NB4 (cell line): ENCODE results near the gene SYNDIG1.

Source experiments
- MAX ChIP-seq: IDR thresholded peaks from 2 replicates; pipeline ENCODE4 v1.6.1; 2011; ENCODE audit warnings: low read depth, low read length
- MYC ChIP-seq: IDR thresholded peaks from 2 replicates; pipeline ENCODE4 v1.6.1; 2011; ENCODE audit warnings: low read depth, low read length
- POLR2A ChIP-seq: IDR thresholded peaks from 2 replicates; pipeline ENCODE4 v1.6.1; 2011; ENCODE audit warnings: mild to moderate bottlenecking; ENCODE audit not compliant: insufficient read length; ENCODE audit errors: extremely low read depth
- TF ChIP-seq, protein P1 (sequence below): IDR thresholded peaks from one replicate; pipeline ENCODE4 v1.5.1; 2012; ENCODE audit warnings: low read depth, low read length

DNA sequence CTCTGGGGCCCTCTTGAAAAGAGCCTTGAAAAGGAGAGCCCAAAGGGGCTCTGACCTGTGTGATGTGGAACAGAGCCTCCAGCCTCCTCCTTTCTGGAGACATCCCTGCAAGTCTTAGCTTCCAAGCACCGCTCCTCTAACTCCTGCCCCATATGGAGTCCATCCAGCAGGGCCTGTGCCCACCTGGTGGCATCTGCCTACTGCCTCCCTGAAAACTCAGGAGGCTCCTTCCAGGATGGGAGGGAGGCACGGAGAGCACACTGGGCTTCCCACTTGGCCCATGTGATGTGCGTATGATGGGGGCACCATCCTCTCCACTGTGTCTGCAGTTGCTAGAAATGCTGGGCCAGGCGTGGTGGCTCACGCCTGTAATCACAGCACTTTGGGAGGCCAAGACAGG lies 98.1 kb downstream of the SYNDIG1 start:
- TF ChIP-seq, protein P1, sequence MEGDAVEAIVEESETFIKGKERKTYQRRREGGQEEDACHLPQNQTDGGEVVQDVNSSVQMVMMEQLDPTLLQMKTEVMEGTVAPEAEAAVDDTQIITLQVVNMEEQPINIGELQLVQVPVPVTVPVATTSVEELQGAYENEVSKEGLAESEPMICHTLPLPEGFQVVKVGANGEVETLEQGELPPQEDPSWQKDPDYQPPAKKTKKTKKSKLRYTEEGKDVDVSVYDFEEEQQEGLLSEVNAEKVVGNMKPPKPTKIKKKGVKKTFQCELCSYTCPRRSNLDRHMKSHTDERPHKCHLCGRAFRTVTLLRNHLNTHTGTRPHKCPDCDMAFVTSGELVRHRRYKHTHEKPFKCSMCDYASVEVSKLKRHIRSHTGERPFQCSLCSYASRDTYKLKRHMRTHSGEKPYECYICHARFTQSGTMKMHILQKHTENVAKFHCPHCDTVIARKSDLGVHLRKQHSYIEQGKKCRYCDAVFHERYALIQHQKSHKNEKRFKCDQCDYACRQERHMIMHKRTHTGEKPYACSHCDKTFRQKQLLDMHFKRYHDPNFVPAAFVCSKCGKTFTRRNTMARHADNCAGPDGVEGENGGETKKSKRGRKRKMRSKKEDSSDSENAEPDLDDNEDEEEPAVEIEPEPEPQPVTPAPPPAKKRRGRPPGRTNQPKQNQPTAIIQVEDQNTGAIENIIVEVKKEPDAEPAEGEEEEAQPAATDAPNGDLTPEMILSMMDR = no peak
- TF ChIP-seq POLR2A = no peak
- TF ChIP-seq MAX = no peak
- no peak for TF ChIP-seq MYC
